CD8-positive, alpha-beta memory T cell (primary cell): ENCODE data around the gene HEATR3. TPM values are rescaled to one million over a fixed set of nuclear protein-coding genes. Genes with fewer than 3 reads are reported as not detected.

ENCODE experiments used
- CTCF ChIA-PET: fragments of 350-600 bp; sonication (Branson Sonifier 250); formaldehyde crosslinking; loops from one replicate; lab custom pipeline; 2021; ENCODE audit warnings: antibody characterized with exemption; lab: Charles Lee
- POLR2A ChIA-PET: fragments of 350-600 bp; sonication (Branson Sonifier 250); formaldehyde crosslinking; loops from one replicate; lab custom pipeline; 2021; ENCODE audit warnings: antibody characterized with exemption; lab: Charles Lee
- DNase-seq, 5 donors: peaks; one replicate each; pipeline versions ENCODE4 v3.0.0 to v3.0.0-alpha.2; 2020 to 2022; ENCODE audit warnings: mixed read lengths in 1 of 5
- H3K27ac ChIP-seq: one replicate; pipeline ENCODE4 v1.7.0; 2013; ENCODE audit warnings: low read depth, mild to moderate bottlenecking, low read length, moderate library complexity
- H3K27me3 ChIP-seq: 2 replicates; pipeline ENCODE4 v1.7.0; 2013; ENCODE audit warnings: low read length, mild to moderate bottlenecking; ENCODE audit not compliant: insufficient read depth, poor library complexity, severe bottlenecking
- H3K36me3 ChIP-seq: 2 replicates; pipeline ENCODE4 v1.7.0; 2013; ENCODE audit warnings: mild to moderate bottlenecking, low read length, moderate library complexity; ENCODE audit not compliant: insufficient read depth
- H3K4me1 ChIP-seq: 2 replicates; pipeline ENCODE4 v1.7.0; 2013; ENCODE audit warnings: mild to moderate bottlenecking, low read length, moderate library complexity; ENCODE audit not compliant: insufficient read depth
- H3K4me3 ChIP-seq: 2 replicates; pipeline ENCODE4 v1.7.0; 2013; ENCODE audit warnings: mild to moderate bottlenecking, low read length
- H3K9me3 ChIP-seq: 2 replicates; pipeline ENCODE4 v1.7.0; 2013; ENCODE audit warnings: mild to moderate bottlenecking, low read length
- H3K27ac Mint-ChIP-seq, 8 donors: one replicate each; pipeline ENCODE4 v1.8.0; 2020 to 2021; ENCODE audit warnings: mixed read lengths in 8 of 8, mild to moderate bottlenecking in 6 of 8, inconsistent platforms in 3 of 8, moderate library complexity in 3 of 8
- H3K27me3 Mint-ChIP-seq, 2 donors: one replicate each; pipeline ENCODE4 v1.8.0; 2020 to 2021; ENCODE audit warnings: mixed read lengths in 2 of 2, mild to moderate bottlenecking in 1 of 2, moderate library complexity in 1 of 2
- H3K36me3 Mint-ChIP-seq, 3 donors: one replicate each; pipeline ENCODE4 v1.8.0; 2020 to 2021; ENCODE audit warnings: mixed read lengths in 3 of 3, inconsistent platforms in 1 of 3, mild to moderate bottlenecking in 1 of 3
- H3K4me1 Mint-ChIP-seq, 3 donors: one replicate each; pipeline ENCODE4 v1.8.0; 2020 to 2021; ENCODE audit warnings: mixed read lengths in 3 of 3, inconsistent platforms in 1 of 3, mild to moderate bottlenecking in 1 of 3
- H3K4me3 Mint-ChIP-seq, 7 donors: one replicate each; pipeline ENCODE4 v1.8.0; 2020 to 2021; ENCODE audit warnings: mixed read lengths in 7 of 7, mild to moderate bottlenecking in 6 of 7, moderate library complexity in 4 of 7, inconsistent platforms in 2 of 7
- H3K9me3 Mint-ChIP-seq, 5 donors: one replicate each; pipeline ENCODE4 v1.8.0; 2020 to 2022; ENCODE audit warnings: mixed read lengths in 5 of 5, mild to moderate bottlenecking in 3 of 5, moderate library complexity in 2 of 5, inconsistent platforms in 1 of 5
- polyA plus RNA-seq: library from polyadenylated mRNA; unstranded; fragments of 300-500 nt; fragmentation: Illumina TruSeq; gene quantifications from one replicate; pipeline ENCODE4 v1.2.3, GENCODE V29; 2021
- total RNA-seq, 2 experiments: library from RNA; stranded (reverse); gene quantifications; one replicate each; pipeline ENCODE4 v1.2.3, GENCODE V29; 2021

Gene HEATR3, protein sequence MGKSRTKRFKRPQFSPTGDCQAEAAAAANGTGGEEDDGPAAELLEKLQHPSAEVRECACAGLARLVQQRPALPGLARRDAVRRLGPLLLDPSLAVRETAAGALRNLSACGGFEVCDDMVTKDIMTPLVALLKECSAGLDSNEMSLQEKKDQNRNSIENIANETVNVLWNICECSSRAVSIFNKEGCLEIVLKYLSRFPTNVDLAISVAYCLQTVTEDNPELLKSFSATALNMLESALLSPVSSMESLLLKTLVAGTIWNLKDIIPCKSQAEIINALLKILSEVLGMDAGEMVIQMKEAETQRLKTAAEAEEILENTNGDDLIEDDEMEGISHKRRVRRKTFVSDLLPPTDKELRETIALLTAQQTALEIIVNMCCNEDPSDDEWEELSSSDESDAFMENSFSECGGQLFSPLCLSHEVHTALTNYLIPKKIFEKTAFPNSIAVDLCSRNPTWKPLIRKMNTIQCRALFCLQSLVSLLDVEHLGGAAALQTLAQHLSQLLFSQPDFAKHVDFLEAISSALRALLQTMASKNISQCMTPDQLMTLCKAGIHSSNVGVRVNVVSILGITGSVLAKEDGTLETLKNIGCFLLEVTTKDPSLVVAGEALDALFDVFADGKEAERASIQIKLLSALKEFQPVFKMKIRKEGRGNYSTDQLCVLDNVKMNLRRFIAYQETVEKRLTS
- total RNA-seq (10 to 100 TPM; 25.5 to 26.2 TPM), polyA plus RNA-seq (7.4 TPM)

DNA sequence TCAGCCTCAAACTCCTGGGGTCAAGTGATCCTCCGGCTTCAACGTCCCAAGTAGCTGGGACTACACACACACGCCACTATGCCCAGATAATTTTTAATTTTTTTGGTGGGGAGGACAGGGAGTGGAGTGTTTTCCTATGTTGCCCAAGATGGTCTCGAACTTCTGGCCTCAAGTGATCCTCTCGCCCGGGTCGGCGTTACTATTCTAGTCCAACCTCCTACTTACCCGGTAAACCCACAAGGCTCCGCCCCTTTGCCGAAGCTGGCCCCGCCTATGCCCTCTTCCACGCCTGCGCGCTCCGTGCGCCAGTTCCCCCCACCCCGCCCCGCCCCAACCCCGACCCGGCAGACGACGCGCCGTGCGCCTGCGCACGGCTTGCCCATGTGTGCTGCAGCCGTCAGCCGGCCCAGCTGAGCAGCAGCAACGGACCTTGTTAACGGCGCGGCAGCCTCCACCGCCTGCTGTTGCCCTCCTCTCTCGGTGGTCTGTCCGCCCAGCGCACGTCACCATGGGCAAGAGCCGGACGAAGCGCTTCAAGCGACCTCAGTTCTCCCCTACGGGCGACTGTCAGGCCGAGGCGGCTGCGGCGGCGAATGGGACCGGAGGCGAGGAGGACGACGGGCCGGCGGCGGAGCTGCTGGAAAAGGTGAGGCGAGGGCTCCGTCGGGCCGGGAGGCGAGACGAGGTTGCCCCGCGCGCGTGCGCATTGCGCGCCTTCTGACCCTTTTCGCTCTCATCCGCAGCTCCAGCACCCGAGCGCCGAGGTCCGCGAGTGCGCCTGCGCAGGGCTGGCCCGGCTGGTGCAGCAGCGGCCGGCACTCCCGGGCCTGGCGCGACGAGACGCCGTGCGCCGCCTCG is at the start of gene HEATR3:
TSS of gene HEATR3 (plus strand) at position 347 of the 858 bp plus-strand sequence. CDS start at position 509, 162 bp downstream.
- DNase-seq = peak; percentile 87 to 95 (median 89)
- Mint-ChIP-seq H3K4me1 (peaks cover 34 to 50% (median 46%) of the 10 kb centered on the region in 3 donors), H3K27ac (peak within 1 kb of the TSS; percentile 78 to 97 (median 93)), H3K4me3 (peak within 1 kb of the TSS; percentile 88 to 97 (median 94)), H3K27me3 (peaks cover 0 to 1% of the 10 kb centered on the region in 2 donors), H3K9me3 (no peaks in the 10 kb centered on the region), H3K36me3 (peaks cover 0 to 29% (median 11%) of the 10 kb centered on the region in 3 donors)
- H3K4me1 ChIP-seq = peaks cover 24% of the 10 kb centered on the region
- no peaks in the 10 kb centered on the region for H3K27me3 ChIP-seq
- ChIA-PET POLR2A (interaction anchor here (0.6 to 1.3 kb wide), 5 partner anchors 41 to 1458 kb away, joined by 3 to 10 read pairs (median 4); partner anchors contain the start of gene CNEP1R1), CTCF (interaction anchor here (0.6 to 4.1 kb wide), 8 partner anchors 18 to 740 kb away, joined by 3 to 24 read pairs (median 6); partner anchors contain the start of gene CNEP1R1)
- peak within 1 kb of the TSS; percentile 74 for H3K27ac ChIP-seq
- peak within 1 kb of the TSS; percentile 94 for H3K4me3 ChIP-seq
- H3K36me3 ChIP-seq = peaks cover 8% of the 10 kb centered on the region
- H3K9me3 ChIP-seq = no peaks in the 10 kb centered on the region

DNA sequence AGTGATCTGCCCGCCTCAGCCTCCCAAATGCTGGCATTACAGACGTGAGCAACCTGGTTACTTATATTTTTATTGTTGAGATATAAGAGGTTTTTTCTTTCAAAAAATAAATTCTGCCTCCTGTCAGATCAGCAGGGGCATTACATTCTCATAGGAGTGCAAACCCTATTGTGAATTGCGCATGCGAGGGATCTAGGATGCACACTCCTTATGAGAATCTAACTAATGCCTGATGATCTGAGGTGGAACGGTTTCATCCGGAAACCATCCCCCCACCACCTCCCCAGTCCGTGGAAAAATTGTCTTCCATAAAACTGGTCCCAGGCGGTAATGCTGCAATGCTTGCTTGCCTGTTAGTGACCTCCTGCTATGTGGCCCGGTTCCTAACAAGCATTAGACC is 48.2 kb upstream of the HEATR3 start:
- Mint-ChIP-seq H3K36me3 (no peaks in the 10 kb centered on the region), H3K4me3 (no peak overlapping the region), H3K27me3 (peaks cover 1 to 4% of the 10 kb centered on the region in 2 donors), H3K4me1 (peaks cover 0 to 6% (median 0%) of the 10 kb centered on the region in 3 donors), H3K9me3 (no peaks in the 10 kb centered on the region), H3K27ac (no peak overlapping the region)
- no peaks in the 10 kb centered on the region for H3K9me3 ChIP-seq
- ChIA-PET CTCF (interaction anchor here (1.6 kb wide), 1 partner anchor 8 kb away, joined by 4 read pairs; the partner anchor contains the start of gene CNEP1R1), POLR2A (no interaction called here)
- no peak overlapping the region for H3K27ac ChIP-seq
- no peak overlapping the region for H3K4me3 ChIP-seq
- H3K36me3 ChIP-seq = no peaks in the 10 kb centered on the region
- H3K27me3 ChIP-seq = no peaks in the 10 kb centered on the region
- DNase-seq = no peak
- H3K4me1 ChIP-seq = no peaks in the 10 kb centered on the region

DNA sequence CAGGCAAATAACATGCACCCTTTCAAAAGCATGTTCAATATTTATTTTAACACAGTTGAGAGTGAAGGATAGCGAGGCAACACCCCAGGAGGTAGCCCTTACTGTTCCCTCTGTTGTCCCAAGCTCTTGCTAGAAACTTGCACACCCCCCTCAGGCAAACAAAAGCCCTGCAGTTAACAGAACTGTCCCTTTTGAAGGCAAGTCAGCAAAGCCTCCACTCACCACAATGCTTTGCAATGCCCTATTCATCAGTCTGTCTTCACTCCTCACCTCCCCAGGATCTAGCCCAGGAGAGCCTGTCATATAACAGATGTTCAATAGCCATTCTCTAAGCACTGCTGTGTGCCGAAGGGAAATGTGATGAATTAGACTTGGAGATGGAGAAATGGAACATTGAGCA is 44.2 kb upstream of the HEATR3 start:
- H3K4me1 ChIP-seq = peaks cover 11% of the 10 kb centered on the region
- Mint-ChIP-seq H3K9me3 (no peaks in the 10 kb centered on the region), H3K27me3 (peaks cover 4% of the 10 kb centered on the region in 2 donors), H3K4me1 (peaks cover 14 to 30% (median 19%) of the 10 kb centered on the region in 3 donors), H3K36me3 (peaks cover 0 to 7% (median 0%) of the 10 kb centered on the region in 3 donors), H3K27ac (peak overlapping the region in 3 of 8 donors; percentile 17 to 92 (median 19)), H3K4me3 (no peak overlapping the region)
- H3K36me3 ChIP-seq = no peaks in the 10 kb centered on the region
- no peak overlapping the region for H3K4me3 ChIP-seq
- ChIA-PET CTCF (interaction anchor here (1.2 to 1.8 kb wide), 2 partner anchors 189 to 644 kb away, joined by 3 to 7 read pairs; no protein-coding TSS in a partner anchor), POLR2A (no interaction called here)
- H3K27ac ChIP-seq = no peak overlapping the region
- H3K27me3 ChIP-seq = no peaks in the 10 kb centered on the region
- DNase-seq = no peak
- no peaks in the 10 kb centered on the region for H3K9me3 ChIP-seq

DNA sequence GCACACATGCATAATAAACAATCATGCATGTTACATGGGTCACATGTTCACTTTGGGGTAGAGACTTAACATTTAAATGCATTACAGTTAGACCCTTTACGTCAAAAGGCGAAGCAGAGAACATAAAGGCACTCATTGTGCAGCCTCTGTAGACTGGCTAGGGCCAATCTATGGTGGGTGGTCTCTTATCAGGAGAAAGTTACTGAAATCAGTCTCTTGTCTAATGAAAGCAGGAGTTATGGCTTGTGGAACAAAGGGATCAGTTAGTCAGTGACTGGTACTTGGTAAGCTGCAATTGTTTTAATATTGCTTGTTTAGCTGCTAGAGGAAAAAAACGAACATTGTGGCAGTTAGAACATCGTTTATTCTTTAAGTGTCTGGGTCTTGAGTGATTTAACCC is 42.1 kb upstream of the HEATR3 start:
- H3K27ac ChIP-seq = no peak overlapping the region
- Mint-ChIP-seq H3K4me1 (peaks cover 20 to 43% (median 30%) of the 10 kb centered on the region in 3 donors), H3K36me3 (peaks cover 0 to 10% (median 0%) of the 10 kb centered on the region in 3 donors), H3K4me3 (no peak overlapping the region), H3K27me3 (peaks cover 3 to 4% of the 10 kb centered on the region in 2 donors), H3K27ac (peak overlapping the region in 1 of 8 donors; percentile 32), H3K9me3 (no peaks in the 10 kb centered on the region)
- ChIA-PET CTCF (interaction anchor here (1.4 to 3.0 kb wide), 6 partner anchors 187 to 782 kb away, joined by 4 to 43 read pairs (median 9); no protein-coding TSS in a partner anchor), POLR2A (no interaction called here)
- H3K27me3 ChIP-seq = no peaks in the 10 kb centered on the region
- no peak for DNase-seq
- no peaks in the 10 kb centered on the region for H3K36me3 ChIP-seq
- H3K9me3 ChIP-seq = no peaks in the 10 kb centered on the region
- H3K4me3 ChIP-seq = no peak overlapping the region
- peaks cover 13% of the 10 kb centered on the region for H3K4me1 ChIP-seq

DNA sequence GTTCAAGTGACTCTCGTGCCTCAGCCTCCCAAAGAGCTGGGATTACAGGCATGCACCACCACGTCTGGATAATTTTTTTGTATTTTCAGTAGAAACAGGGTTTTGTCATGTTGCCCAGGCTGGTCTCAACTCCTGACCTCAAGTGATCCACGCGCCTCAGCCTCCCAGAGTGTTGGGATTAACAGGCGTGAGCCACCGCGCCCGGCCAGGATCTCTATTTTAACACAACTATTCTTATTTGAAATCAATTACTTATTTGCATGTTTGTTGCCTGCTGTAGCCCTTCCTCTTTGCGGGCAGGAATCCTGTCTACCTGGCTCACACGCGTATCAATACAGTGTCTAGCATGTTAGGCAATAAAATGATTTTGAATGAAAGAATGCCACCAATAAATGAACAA is 41.6 kb upstream of the HEATR3 start:
- Mint-ChIP-seq H3K4me3 (peak overlapping the region; percentile 88 to 99 (median 97)), H3K36me3 (peaks cover 0 to 12% (median 0%) of the 10 kb centered on the region in 3 donors), H3K9me3 (no peaks in the 10 kb centered on the region), H3K4me1 (peaks cover 22 to 45% (median 33%) of the 10 kb centered on the region in 3 donors), H3K27ac (peak overlapping the region in 7 of 8 donors; percentile 89 to 96 (median 92)), H3K27me3 (peaks cover 0 to 4% of the 10 kb centered on the region in 2 donors)
- Histone ChIP-seq H3K27ac (no peak overlapping the region), H3K4me3 (peak overlapping the region; percentile 86), H3K4me1 (peaks cover 13% of the 10 kb centered on the region), H3K9me3 (no peaks in the 10 kb centered on the region), H3K27me3 (no peaks in the 10 kb centered on the region), H3K36me3 (peaks cover under 1% of the 10 kb centered on the region)
- POLR2A ChIA-PET = interaction anchor here (2.0 kb wide), 1 partner anchor 42 kb away, joined by 10 read pairs; the partner anchor contains the start of gene HEATR3
- CTCF ChIA-PET = interaction anchor here (0.6 to 3.0 kb wide), 31 partner anchors 10 to 782 kb away, joined by 3 to 43 read pairs (median 6); partner anchors contain the start of gene HEATR3
- no peak for DNase-seq

DNA sequence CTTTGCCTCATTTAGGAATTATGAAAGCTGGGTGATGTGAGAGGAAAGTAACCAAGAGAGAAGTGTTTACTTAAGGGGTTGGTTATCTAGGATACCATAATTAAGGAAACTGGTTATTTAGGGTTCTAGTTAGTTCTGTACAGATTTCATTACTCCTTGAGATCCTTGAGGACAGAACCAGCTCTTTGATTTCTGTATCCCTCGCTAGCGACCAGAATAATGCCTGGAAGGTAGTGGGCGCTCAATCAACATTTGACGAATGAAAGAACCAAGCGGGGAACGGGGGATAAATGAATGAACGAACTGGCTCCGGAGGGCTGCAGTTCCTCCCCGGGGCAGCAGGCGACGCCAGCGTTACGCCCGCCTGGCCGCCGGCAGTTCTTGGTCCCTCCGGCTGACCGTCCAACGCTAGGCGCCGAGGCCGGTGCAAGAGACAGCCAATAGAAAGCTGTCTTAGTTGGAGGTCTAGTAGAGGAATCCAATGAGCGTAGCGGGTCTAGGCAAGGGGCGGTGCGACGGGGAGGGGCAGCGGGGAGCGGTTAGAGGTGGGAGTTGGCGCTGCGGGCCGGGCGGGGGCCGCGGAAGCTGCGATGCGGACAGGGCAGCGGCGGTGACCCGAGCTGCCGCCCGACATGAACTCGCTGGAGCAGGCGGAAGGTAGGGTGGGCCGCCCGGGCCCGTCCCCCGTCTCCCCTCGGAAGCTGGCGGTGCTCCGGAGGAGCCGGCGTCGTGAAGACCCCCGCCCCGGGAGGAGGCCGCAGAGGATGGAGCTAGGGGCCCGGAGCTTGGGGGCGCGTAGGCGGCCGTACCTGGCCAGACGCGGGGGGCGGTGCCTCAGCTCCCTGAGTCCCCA is 40.9 kb upstream of the HEATR3 start, which contains the start of gene CNEP1R1:
TSS of gene CNEP1R1 (plus strand) at position 542 of the 853 bp plus-strand sequence. CDS start at position 633, 91 bp downstream.
- peaks cover 6% of the 10 kb centered on the region for H3K36me3 ChIP-seq
- peak within 1 kb of the TSS; percentile 71 for H3K27ac ChIP-seq
- peak within 1 kb of the TSS; percentile 88 to 99 (median 97) for H3K4me3 Mint-ChIP-seq
- DNase-seq = peak; percentile 85 to 95 (median 94)
- peaks cover 0 to 19% (median 2%) of the 10 kb centered on the region in 3 donors for H3K36me3 Mint-ChIP-seq
- no peaks in the 10 kb centered on the region for H3K9me3 Mint-ChIP-seq
- peaks cover 13% of the 10 kb centered on the region for H3K4me1 ChIP-seq
- H3K4me1 Mint-ChIP-seq = peaks cover 24 to 50% (median 40%) of the 10 kb centered on the region in 3 donors
- no peaks in the 10 kb centered on the region for H3K9me3 ChIP-seq
- CTCF ChIA-PET = interaction anchor here (0.5 to 3.0 kb wide), 52 partner anchors 8 to 781 kb away, joined by 3 to 43 read pairs (median 4); partner anchors contain the start of genes CYLD and HEATR3
- H3K27me3 ChIP-seq = no peaks in the 10 kb centered on the region
- peak within 1 kb of the TSS; percentile 86 for H3K4me3 ChIP-seq
- H3K27me3 Mint-ChIP-seq = peaks cover 0 to 4% of the 10 kb centered on the region in 2 donors
- POLR2A ChIA-PET = interaction anchor here (0.6 to 2.0 kb wide), 6 partner anchors 41 to 781 kb away, joined by 3 to 10 read pairs (median 4); partner anchors contain the start of gene HEATR3
- peak within 1 kb of the TSS; percentile 89 to 98 (median 94) for H3K27ac Mint-ChIP-seq
